WTC11 (cell line): ENCODE measurements around the gene SCN3A. TPM values are rescaled to one million over a fixed set of nuclear protein-coding genes. Genes with fewer than 3 reads are reported as not detected.

Source experiments
- ATAC-seq: fragments of 200-7000 bp; cut with Tn5 transposase; 2 replicates; pipeline ENCODE4 v1.10.0; 2021; ENCODE audit warnings: mild to moderate bottlenecking, moderate library complexity
- CTCF ChIA-PET: fragments of 300-600 bp; sonication (Branson Sonifier 250); formaldehyde crosslinking; loops from one replicate; lab custom pipeline; 2021; ENCODE audit warnings: antibody characterized with exemption; lab: Charles Lee
- POLR2A ChIA-PET: fragments of 350-600 bp; sonication (Branson Sonifier 250); formaldehyde crosslinking; loops from one replicate; lab custom pipeline; 2021; ENCODE audit warnings: antibody characterized with exemption; lab: Charles Lee
- DNase-seq: peaks from one replicate; pipeline ENCODE4 v3.0.0; 2021; ENCODE audit warnings: low spot score
- H3K27ac Mint-ChIP-seq: 2 replicates; pipeline ENCODE4 v1.8.0; 2021; ENCODE audit warnings: mixed read lengths
- H3K27me3 Mint-ChIP-seq: 2 replicates; pipeline ENCODE4 v1.8.0; 2021; ENCODE audit warnings: low read depth, mild to moderate bottlenecking, moderate library complexity, mixed read lengths
- H3K36me3 Mint-ChIP-seq: 2 replicates; pipeline ENCODE4 v1.8.0; 2021; ENCODE audit warnings: mixed read lengths
- H3K4me1 Mint-ChIP-seq: 2 replicates; pipeline ENCODE4 v1.8.0; 2022; ENCODE audit warnings: mixed read lengths
- H3K4me3 Mint-ChIP-seq: 2 replicates; pipeline ENCODE4 v1.8.0; 2021; ENCODE audit warnings: mild to moderate bottlenecking, moderate library complexity, mixed read lengths
- H3K9me3 Mint-ChIP-seq: 2 replicates; pipeline ENCODE4 v1.8.0; 2021; ENCODE audit warnings: mixed read lengths
- ATF1 ChIP-seq: sonication (generic); formaldehyde crosslinking; IDR thresholded peaks from 2 replicates; pipeline ENCODE4 v1.8.1; 2023; ENCODE audit warnings: mild to moderate bottlenecking, moderate library complexity, missing genetic modification reagents
- EMX1 ChIP-seq: fragments of 250-450 bp; sonication (Bioruptor Pico); IDR thresholded peaks from 2 replicates; pipeline ENCODE4 v1.8.0; 2021; ENCODE audit warnings: mild to moderate bottlenecking
- FOXJ3 ChIP-seq: sonication (generic); formaldehyde crosslinking; IDR thresholded peaks from 2 replicates; pipeline ENCODE4 v1.9.0; 2021; ENCODE audit warnings: missing genetic modification reagents, mild to moderate bottlenecking, borderline replicate concordance
- FOXK1 ChIP-seq: sonication (generic); formaldehyde crosslinking; IDR thresholded peaks from 2 replicates; pipeline ENCODE4 v1.8.0; 2022; ENCODE audit warnings: mild to moderate bottlenecking, moderate library complexity, missing genetic modification reagents
- FOXP1 ChIP-seq: sonication (generic); formaldehyde crosslinking; IDR thresholded peaks from 2 replicates; pipeline ENCODE4 v1.8.0; 2022; ENCODE audit warnings: missing genetic modification reagents, mild to moderate bottlenecking, moderate library complexity, borderline replicate concordance
- GABPB1 ChIP-seq: sonication (generic); formaldehyde crosslinking; IDR thresholded peaks from 2 replicates; pipeline ENCODE4 v1.8.1; 2023; ENCODE audit warnings: mild to moderate bottlenecking, missing genetic modification reagents
- IRF2 ChIP-seq: sonication (generic); formaldehyde crosslinking; IDR thresholded peaks from 2 replicates; pipeline ENCODE4 v1.8.0; 2022; ENCODE audit warnings: low read depth, missing genetic modification reagents, borderline replicate concordance
- MXD4 ChIP-seq: fragments of 250-450 bp; sonication (Bioruptor Pico); IDR thresholded peaks from 2 replicates; pipeline ENCODE4 v1.8.0; 2021; ENCODE audit warnings: mild to moderate bottlenecking, moderate library complexity, borderline replicate concordance
- NFATC4 ChIP-seq: fragments of 250-450 bp; sonication (Bioruptor Pico); IDR thresholded peaks from 2 replicates; pipeline ENCODE4 v1.9.0; 2021; ENCODE audit warnings: mild to moderate bottlenecking
- RORB ChIP-seq: fragments of 250-450 bp; sonication (Bioruptor Pico); IDR thresholded peaks from 2 replicates; pipeline ENCODE4 v1.9.0; 2021; ENCODE audit warnings: mild to moderate bottlenecking
- SOX15 ChIP-seq: fragments of 250-450 bp; sonication (Bioruptor Pico); IDR thresholded peaks from 2 replicates; pipeline ENCODE4 v1.9.0; 2021; ENCODE audit warnings: mild to moderate bottlenecking
- SP1 ChIP-seq: sonication (generic); formaldehyde crosslinking; conservative IDR thresholded peaks from 2 replicates; pipeline ENCODE4 v1.8.1; 2022; ENCODE audit warnings: missing genetic modification reagents
- ZNF219 ChIP-seq: sonication (generic); formaldehyde crosslinking; IDR thresholded peaks from 2 replicates; pipeline ENCODE4 v1.8.0; 2023; ENCODE audit warnings: missing genetic modification reagents, mild to moderate bottlenecking, borderline replicate concordance
- ZNF671 ChIP-seq: fragments of 250-450 bp; sonication (Bioruptor Pico); IDR thresholded peaks from 2 replicates; pipeline ENCODE4 v1.8.0; 2021; ENCODE audit warnings: mild to moderate bottlenecking
- total RNA-seq: library from RNA; stranded (reverse); gene quantifications from 3 replicates; pipeline ENCODE4 v1.2.3, GENCODE V29; 2021
- TF ChIP-seq, protein P1 (sequence below): sonication (generic); formaldehyde crosslinking; IDR thresholded peaks from 2 replicates; pipeline ENCODE4 v1.8.1; 2023; ENCODE audit warnings: mild to moderate bottlenecking, missing genetic modification reagents, moderate library complexity
- TF ChIP-seq, protein P2 (sequence below): fragments of 250-450 bp; sonication (Bioruptor Pico); IDR thresholded peaks from 2 replicates; pipeline ENCODE4 v1.9.0; 2021; ENCODE audit warnings: moderate library complexity, mild to moderate bottlenecking, inconsistent platforms, borderline replicate concordance
- TF ChIP-seq, protein P3 (sequence below): sonication (generic); formaldehyde crosslinking; IDR thresholded peaks from 2 replicates; pipeline ENCODE4 v1.8.1; 2022; ENCODE audit warnings: low read depth, missing genetic modification reagents, borderline replicate concordance
- TF ChIP-seq, protein P4 (sequence below): sonication (generic); formaldehyde crosslinking; IDR thresholded peaks from 2 replicates; pipeline ENCODE4 v1.8.0; 2022; ENCODE audit warnings: mild to moderate bottlenecking, missing genetic modification reagents
- TF ChIP-seq, protein P5 (sequence below): sonication (generic); formaldehyde crosslinking; conservative IDR thresholded peaks from 2 replicates; pipeline ENCODE4 v1.8.1; 2023; ENCODE audit warnings: mild to moderate bottlenecking, low read depth, missing genetic modification reagents, moderate library complexity
- TF ChIP-seq, protein P6 (sequence below): sonication (generic); formaldehyde crosslinking; conservative IDR thresholded peaks from 2 replicates; pipeline ENCODE4 v1.8.1; 2022; ENCODE audit warnings: mild to moderate bottlenecking, missing genetic modification reagents
- TF ChIP-seq, protein P7 (sequence below): fragments of 250-450 bp; sonication (Bioruptor Pico); IDR thresholded peaks from 2 replicates; pipeline ENCODE4 v2.1.2; 2022; ENCODE audit warnings: mild to moderate bottlenecking, moderate library complexity

SCN3A gene
- total RNA-seq, 1 experiment from 2014 or later: 0.04 TPM

DNA sequence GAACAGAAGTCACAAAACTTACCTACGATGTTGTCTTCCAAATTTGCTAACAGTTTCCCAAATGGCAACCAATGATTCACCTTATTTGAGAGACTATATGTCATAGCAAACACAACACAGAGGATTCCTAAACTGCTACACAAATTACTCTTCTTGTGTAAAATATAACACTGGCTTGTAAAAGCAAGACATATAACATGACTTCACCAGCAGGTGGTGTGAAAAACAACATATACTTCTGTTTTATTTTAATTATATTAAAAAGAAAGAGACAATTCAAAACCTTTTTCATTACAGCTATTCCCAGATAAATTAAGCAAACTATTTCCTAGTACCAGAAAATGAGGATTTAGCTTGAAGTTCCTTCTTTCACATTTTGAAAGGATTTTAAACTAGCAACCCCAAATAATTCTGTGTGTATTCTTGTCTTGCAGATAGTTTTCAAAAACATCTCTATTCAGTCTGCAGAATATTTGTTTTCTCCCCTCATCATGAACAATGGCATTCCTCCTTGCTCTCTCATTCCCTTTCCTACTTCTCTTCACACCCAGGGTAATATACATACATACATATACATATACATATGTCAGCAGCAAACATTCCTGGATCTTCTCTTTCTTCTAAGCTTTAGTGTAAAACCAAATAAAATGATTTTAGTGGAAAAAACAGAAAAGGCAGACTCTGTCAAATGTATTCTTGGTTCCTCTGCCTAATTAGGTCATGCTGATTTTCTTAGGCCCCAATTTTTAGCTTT lies 62.1 kb downstream of the SCN3A start:
- no peaks in the 10 kb centered on the region for H3K27me3 Mint-ChIP-seq
- ATAC-seq (no peak), DNase-seq (no peak)
- TF ChIP-seq SOX15 (CRISPR knock-in tag): no peak
- TF ChIP-seq MXD4 (CRISPR knock-in tag): no peak
- TF ChIP-seq, protein P1, sequence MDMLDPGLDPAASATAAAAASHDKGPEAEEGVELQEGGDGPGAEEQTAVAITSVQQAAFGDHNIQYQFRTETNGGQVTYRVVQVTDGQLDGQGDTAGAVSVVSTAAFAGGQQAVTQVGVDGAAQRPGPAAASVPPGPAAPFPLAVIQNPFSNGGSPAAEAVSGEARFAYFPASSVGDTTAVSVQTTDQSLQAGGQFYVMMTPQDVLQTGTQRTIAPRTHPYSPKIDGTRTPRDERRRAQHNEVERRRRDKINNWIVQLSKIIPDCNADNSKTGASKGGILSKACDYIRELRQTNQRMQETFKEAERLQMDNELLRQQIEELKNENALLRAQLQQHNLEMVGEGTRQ (CRISPR knock-in tag): no peak
- TF ChIP-seq NFATC4 (CRISPR knock-in tag): no peak
- POLR2A ChIA-PET: no interaction called here
- H3K4me1 Mint-ChIP-seq: peaks cover 9% of the 10 kb centered on the region
- no peaks in the 10 kb centered on the region for H3K36me3 Mint-ChIP-seq
- CTCF ChIA-PET: interaction anchor here (0.6 to 2.2 kb wide), 2 partner anchors 62 to 149 kb away, joined by 3 to 10 read pairs; partner anchors contain the start of gene SCN3A
- H3K9me3 Mint-ChIP-seq: no peaks in the 10 kb centered on the region
- no peak overlapping the region; the same call in 1 of the 2 replicates for H3K27ac Mint-ChIP-seq
- no peak overlapping the region for H3K4me3 Mint-ChIP-seq

DNA sequence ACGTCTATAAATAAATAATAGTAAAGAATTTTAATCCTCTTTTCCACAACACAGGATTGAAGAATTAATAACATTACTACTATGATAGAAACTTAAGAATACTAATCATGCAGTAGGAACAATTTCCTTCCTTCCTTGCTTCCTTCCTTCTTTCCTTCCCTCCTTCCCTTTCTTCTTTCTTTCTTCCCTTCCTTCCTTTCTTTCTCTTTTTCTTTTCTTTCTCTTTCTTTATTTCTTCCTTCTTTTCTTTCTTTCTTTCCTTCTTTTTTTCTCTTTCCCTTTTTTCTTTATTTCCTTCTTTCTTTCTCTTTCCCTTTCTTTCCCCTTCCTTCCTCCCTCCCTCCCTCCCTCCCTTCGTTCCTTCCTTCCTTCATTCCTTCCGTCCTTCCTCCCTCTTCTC lies 77.6 kb downstream of the SCN3A start:
- H3K27ac Mint-ChIP-seq: no peak overlapping the region
- ChIA-PET CTCF (no interaction called here), POLR2A (no interaction called here)
- no peaks in the 10 kb centered on the region for H3K27me3 Mint-ChIP-seq
- TF ChIP-seq FOXK1 (no peak), GABPB1 (no peak), ATF1 (no peak), RORB (no peak), NFATC4 (CRISPR knock-in tag) (no peak), FOXJ3 (no peak), IRF2 (CRISPR knock-in tag) (no peak)
- TF ChIP-seq, protein P2, sequence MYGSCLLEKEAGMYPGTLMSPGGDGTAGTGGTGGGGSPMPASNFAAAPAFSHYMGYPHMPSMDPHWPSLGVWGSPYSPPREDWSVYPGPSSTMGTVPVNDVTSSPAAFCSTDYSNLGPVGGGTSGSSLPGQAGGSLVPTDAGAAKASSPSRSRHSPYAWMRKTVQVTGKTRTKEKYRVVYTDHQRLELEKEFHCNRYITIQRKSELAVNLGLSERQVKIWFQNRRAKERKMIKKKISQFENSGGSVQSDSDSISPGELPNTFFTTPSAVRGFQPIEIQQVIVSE (CRISPR knock-in tag): no peak
- TF ChIP-seq, protein P3, sequence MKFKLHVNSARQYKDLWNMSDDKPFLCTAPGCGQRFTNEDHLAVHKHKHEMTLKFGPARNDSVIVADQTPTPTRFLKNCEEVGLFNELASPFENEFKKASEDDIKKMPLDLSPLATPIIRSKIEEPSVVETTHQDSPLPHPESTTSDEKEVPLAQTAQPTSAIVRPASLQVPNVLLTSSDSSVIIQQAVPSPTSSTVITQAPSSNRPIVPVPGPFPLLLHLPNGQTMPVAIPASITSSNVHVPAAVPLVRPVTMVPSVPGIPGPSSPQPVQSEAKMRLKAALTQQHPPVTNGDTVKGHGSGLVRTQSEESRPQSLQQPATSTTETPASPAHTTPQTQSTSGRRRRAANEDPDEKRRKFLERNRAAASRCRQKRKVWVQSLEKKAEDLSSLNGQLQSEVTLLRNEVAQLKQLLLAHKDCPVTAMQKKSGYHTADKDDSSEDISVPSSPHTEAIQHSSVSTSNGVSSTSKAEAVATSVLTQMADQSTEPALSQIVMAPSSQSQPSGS: no peak
- TF ChIP-seq, protein P4, sequence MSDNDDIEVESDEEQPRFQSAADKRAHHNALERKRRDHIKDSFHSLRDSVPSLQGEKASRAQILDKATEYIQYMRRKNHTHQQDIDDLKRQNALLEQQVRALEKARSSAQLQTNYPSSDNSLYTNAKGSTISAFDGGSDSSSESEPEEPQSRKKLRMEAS (CRISPR knock-in tag): no peak
- TF ChIP-seq, protein P1 (CRISPR knock-in tag): no peak
- TF ChIP-seq, protein P5, sequence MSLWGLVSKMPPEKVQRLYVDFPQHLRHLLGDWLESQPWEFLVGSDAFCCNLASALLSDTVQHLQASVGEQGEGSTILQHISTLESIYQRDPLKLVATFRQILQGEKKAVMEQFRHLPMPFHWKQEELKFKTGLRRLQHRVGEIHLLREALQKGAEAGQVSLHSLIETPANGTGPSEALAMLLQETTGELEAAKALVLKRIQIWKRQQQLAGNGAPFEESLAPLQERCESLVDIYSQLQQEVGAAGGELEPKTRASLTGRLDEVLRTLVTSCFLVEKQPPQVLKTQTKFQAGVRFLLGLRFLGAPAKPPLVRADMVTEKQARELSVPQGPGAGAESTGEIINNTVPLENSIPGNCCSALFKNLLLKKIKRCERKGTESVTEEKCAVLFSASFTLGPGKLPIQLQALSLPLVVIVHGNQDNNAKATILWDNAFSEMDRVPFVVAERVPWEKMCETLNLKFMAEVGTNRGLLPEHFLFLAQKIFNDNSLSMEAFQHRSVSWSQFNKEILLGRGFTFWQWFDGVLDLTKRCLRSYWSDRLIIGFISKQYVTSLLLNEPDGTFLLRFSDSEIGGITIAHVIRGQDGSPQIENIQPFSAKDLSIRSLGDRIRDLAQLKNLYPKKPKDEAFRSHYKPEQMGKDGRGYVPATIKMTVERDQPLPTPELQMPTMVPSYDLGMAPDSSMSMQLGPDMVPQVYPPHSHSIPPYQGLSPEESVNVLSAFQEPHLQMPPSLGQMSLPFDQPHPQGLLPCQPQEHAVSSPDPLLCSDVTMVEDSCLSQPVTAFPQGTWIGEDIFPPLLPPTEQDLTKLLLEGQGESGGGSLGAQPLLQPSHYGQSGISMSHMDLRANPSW (CRISPR knock-in tag): no peak
- no peaks in the 10 kb centered on the region for H3K9me3 Mint-ChIP-seq
- DNase-seq (no peak), ATAC-seq (no peak)
- no peaks in the 10 kb centered on the region for H3K4me1 Mint-ChIP-seq
- H3K36me3 Mint-ChIP-seq: no peaks in the 10 kb centered on the region
- H3K4me3 Mint-ChIP-seq: no peak overlapping the region

DNA sequence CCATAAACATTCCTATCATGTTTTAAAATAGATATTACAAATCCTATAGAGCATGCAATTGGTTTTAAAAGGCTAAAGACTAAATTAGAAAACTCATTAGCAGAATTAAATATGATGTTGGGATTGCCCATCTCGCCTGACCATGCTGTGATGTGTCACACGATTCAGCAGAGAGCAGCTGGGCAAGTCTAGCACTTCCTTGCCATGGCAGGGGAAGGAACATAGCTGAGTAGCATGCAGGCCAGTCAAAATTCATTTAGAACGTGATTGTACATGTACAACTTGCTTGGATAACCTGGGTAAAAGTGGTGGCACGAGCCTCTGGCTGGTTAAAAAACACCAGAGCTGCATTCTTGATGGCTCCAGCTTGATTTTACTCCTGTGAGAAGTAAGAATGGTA lies 81.3 kb downstream of the SCN3A start:
- DNase-seq (no peak), ATAC-seq (no peak)
- Mint-ChIP-seq H3K36me3 (no peaks in the 10 kb centered on the region), H3K27ac (no peak overlapping the region), H3K9me3 (no peaks in the 10 kb centered on the region), H3K27me3 (no peaks in the 10 kb centered on the region), H3K4me1 (no peaks in the 10 kb centered on the region), H3K4me3 (no peak overlapping the region)
- ChIA-PET POLR2A (no interaction called here), CTCF (interaction anchor here (1.0 kb wide), 1 partner anchor 106 kb away, joined by 3 read pairs; no protein-coding TSS in a partner anchor)
- TF ChIP-seq FOXK1 (no peak), ZNF219 (CRISPR knock-in tag) (no peak), SOX15 (CRISPR knock-in tag) (no peak), EMX1 (CRISPR knock-in tag) (no peak), FOXP1 (CRISPR knock-in tag) (no peak), SP1 (CRISPR knock-in tag) (no peak), NFATC4 (CRISPR knock-in tag) (no peak), ATF1 (no peak), ZNF671 (CRISPR knock-in tag) (no peak)
- TF ChIP-seq, protein P3: no peak
- TF ChIP-seq, protein P6, sequence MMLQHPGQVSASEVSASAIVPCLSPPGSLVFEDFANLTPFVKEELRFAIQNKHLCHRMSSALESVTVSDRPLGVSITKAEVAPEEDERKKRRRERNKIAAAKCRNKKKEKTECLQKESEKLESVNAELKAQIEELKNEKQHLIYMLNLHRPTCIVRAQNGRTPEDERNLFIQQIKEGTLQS (CRISPR knock-in tag): no peak
- TF ChIP-seq, protein P7, sequence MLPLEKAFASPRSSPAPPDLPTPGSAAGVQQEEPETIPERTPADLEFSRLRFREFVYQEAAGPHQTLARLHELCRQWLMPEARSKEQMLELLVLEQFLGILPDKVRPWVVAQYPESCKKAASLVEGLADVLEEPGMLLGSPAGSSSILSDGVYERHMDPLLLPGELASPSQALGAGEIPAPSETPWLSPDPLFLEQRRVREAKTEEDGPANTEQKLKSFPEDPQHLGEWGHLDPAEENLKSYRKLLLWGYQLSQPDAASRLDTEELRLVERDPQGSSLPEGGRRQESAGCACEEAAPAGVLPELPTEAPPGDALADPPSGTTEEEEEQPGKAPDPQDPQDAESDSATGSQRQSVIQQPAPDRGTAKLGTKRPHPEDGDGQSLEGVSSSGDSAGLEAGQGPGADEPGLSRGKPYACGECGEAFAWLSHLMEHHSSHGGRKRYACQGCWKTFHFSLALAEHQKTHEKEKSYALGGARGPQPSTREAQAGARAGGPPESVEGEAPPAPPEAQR (CRISPR knock-in tag): no peak
